ENCODE results near the gene RAB30. TPM values are rescaled to one million over a fixed set of nuclear protein-coding genes. Genes with fewer than 3 reads are reported as not detected.

The RAB30 gene
- total RNA-seq, 2 experiments from 2014 or later: 9.8 to 10.9 TPM

GRCh38 chr11:83031127-83031526 lies 40.6 kb downstream of the RAB30 start:
- CTCF ChIA-PET: no interaction called here
- no peak overlapping the region for H3K4me3 Mint-ChIP-seq
- H3K27me3 Mint-ChIP-seq: no peaks in the 10 kb centered on the region
- H3K4me1 Mint-ChIP-seq (ENCODE audit: low read depth): peaks cover 35% of the 10 kb centered on the region
- TF ChIP-seq, protein P1, sequence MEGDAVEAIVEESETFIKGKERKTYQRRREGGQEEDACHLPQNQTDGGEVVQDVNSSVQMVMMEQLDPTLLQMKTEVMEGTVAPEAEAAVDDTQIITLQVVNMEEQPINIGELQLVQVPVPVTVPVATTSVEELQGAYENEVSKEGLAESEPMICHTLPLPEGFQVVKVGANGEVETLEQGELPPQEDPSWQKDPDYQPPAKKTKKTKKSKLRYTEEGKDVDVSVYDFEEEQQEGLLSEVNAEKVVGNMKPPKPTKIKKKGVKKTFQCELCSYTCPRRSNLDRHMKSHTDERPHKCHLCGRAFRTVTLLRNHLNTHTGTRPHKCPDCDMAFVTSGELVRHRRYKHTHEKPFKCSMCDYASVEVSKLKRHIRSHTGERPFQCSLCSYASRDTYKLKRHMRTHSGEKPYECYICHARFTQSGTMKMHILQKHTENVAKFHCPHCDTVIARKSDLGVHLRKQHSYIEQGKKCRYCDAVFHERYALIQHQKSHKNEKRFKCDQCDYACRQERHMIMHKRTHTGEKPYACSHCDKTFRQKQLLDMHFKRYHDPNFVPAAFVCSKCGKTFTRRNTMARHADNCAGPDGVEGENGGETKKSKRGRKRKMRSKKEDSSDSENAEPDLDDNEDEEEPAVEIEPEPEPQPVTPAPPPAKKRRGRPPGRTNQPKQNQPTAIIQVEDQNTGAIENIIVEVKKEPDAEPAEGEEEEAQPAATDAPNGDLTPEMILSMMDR (IDR thresholded peaks at IDR 0.05): no peak
- POLR2A ChIA-PET: interaction anchor here (0.6 kb wide), 1 partner anchor 15 kb away, joined by 3 read pairs; no protein-coding TSS in a partner anchor
- H3K9me3 Mint-ChIP-seq: no peaks in the 10 kb centered on the region
- ATAC-seq (no peak), DNase-seq (no peak)
- peaks cover 9% of the 10 kb centered on the region for H3K36me3 Mint-ChIP-seq (ENCODE audit: low read depth)
- intact Hi-C loops (cut with micrococcal nuclease): no loop called here
- H3K27ac Mint-ChIP-seq: no peak overlapping the region

DNA sequence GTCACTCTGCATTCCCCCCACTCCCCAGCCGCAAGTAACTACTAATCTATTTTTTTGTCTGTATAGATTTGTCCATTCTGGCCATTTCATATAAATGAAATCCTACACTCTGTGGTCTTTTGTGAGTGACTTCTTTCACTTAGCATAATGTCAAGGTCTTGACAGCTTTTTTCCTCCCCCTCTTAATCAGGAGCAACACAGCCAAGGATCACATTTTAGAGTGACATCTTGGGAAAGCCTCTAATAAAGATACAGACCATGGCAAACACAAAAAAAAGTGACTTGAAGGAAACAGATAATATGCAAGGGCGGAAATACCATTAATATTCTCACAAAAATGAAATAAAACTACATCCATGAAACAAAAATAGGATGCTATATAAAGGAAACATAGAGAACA lies 43.9 kb downstream of the RAB30 start:
- H3K4me3 Mint-ChIP-seq: no peak overlapping the region
- H3K27ac Mint-ChIP-seq: no peak overlapping the region
- DNase-seq (no peak), ATAC-seq (no peak)
- H3K4me1 Mint-ChIP-seq (ENCODE audit: low read depth): peaks cover 31% of the 10 kb centered on the region
- CTCF ChIA-PET: no interaction called here
- intact Hi-C loops (cut with micrococcal nuclease): no loop called here
- TF ChIP-seq, protein P1 (IDR thresholded peaks at IDR 0.05): no peak
- no peaks in the 10 kb centered on the region for H3K27me3 Mint-ChIP-seq
- peaks cover 9% of the 10 kb centered on the region for H3K36me3 Mint-ChIP-seq (ENCODE audit: low read depth)
- POLR2A ChIA-PET: no interaction called here
- H3K9me3 Mint-ChIP-seq: no peaks in the 10 kb centered on the region

- Mint-ChIP-seq H3K4me3 (no peak overlapping the region), H3K4me1 (ENCODE audit: low read depth) (peaks cover 31% of the 10 kb centered on the region), H3K27me3 (no peaks in the 10 kb centered on the region), H3K27ac (no peak overlapping the region), H3K36me3 (ENCODE audit: low read depth) (peaks cover 9% of the 10 kb centered on the region), H3K9me3 (no peaks in the 10 kb centered on the region)
- CTCF ChIA-PET: no interaction called here
- DNase-seq (no peak), ATAC-seq (no peak)
- POLR2A ChIA-PET: no interaction called here
- intact Hi-C loops (cut with micrococcal nuclease): no loop called here
- TF ChIP-seq, protein P1 (IDR thresholded peaks at IDR 0.05): no peak
Observed at GRCh38 chr11:83027289-83027688, 44.4 kb downstream of the RAB30 start.

DNA sequence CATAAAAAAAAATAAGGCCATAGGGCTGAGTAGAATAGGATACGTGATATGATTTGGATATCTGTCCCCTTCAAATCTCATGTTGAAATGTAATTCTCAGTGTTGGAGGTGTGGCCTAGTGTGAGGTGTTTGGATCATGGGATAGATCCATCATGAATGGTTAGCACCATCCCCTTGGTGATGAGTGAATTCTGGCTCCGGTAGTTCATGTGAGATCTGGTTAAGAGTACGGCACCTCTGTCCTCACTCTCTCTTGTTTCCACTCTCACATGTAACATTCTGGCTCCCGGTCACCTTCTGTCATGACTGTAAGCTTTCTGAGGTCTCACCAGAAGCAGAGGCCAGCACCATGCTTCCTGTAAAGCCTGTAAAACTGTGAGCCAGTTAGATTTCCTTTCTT lies 45.5 kb downstream of the RAB30 start:
- ATAC-seq (no peak), DNase-seq (no peak)
- H3K9me3 Mint-ChIP-seq: no peaks in the 10 kb centered on the region
- TF ChIP-seq, protein P1 (IDR thresholded peaks at IDR 0.05): no peak
- ChIA-PET POLR2A (no interaction called here), CTCF (no interaction called here)
- H3K27ac Mint-ChIP-seq: no peak overlapping the region
- H3K4me3 Mint-ChIP-seq: no peak overlapping the region
- intact Hi-C loops (cut with micrococcal nuclease): no loop called here
- H3K27me3 Mint-ChIP-seq: no peaks in the 10 kb centered on the region
- peaks cover 4% of the 10 kb centered on the region for H3K36me3 Mint-ChIP-seq (ENCODE audit: low read depth)
- H3K4me1 Mint-ChIP-seq (ENCODE audit: low read depth): peaks cover 31% of the 10 kb centered on the region

GRCh38 chr11:83025267-83025704 lies 46.4 kb downstream of the RAB30 start:
- H3K27me3 Mint-ChIP-seq: no peaks in the 10 kb centered on the region
- TF ChIP-seq, protein P1 (IDR thresholded peaks at IDR 0.05): no peak
- H3K9me3 Mint-ChIP-seq: no peaks in the 10 kb centered on the region

More at GRCh38 chr11:83025267-83025704, 46.4 kb downstream of the RAB30 start:
- ChIA-PET CTCF (interaction anchor here (2.3 kb wide), 1 partner anchor 9 kb away, joined by 8 read pairs; no protein-coding TSS in a partner anchor), POLR2A (interaction anchor here (1.4 kb wide), 1 partner anchor 8 kb away, joined by 4 read pairs; no protein-coding TSS in a partner anchor)
- Mint-ChIP-seq H3K36me3 (ENCODE audit: low read depth) (no peaks in the 10 kb centered on the region), H3K4me1 (ENCODE audit: low read depth) (peaks cover 31% of the 10 kb centered on the region), H3K27ac (no peak overlapping the region), H3K4me3 (no peak overlapping the region)
- intact Hi-C loops (cut with micrococcal nuclease): no loop called here
- DNase-seq (no peak), ATAC-seq (no peak)

Measured in activated CD8-positive, alpha-beta T cell treated with anti-CD3 and anti-CD28 coated beads for 36 hours (primary cell).